SK-N-SH (cell line): ENCODE data around the gene FBXO44. TPM values are rescaled to one million over a fixed set of nuclear protein-coding genes. Genes with fewer than 3 reads are reported as not detected.
A peak's percentile ranks its signal among the peaks of the same experiment; 100 is the strongest.

Experiments used
- CTCF ChIA-PET: fragments of 300-600, 350-600 bp; formaldehyde crosslinking; extraction: SDS; loops from one replicate; lab custom pipeline; 2021; lab: Yijun Ruan, JAX
- POLR2A ChIA-PET: fragments of 350-600 bp; sonication (Branson Sonifier 250); formaldehyde crosslinking; extraction: SDS; loops from one replicate; lab custom pipeline; 2020; ENCODE audit warnings: antibody characterized with exemption, inconsistent platforms; lab: Yijun Ruan, JAX
- DNase-seq: peaks from one replicate; pipeline ENCODE4 v3.0.0; 2012
- H2AFZ ChIP-seq: fragments of 200-600 bp; sonication (generic); 2 replicates; pipeline ENCODE4 v1.8.1; 2016; ENCODE audit warnings: antibody characterized with exemption, mild to moderate bottlenecking, low read depth
- H3F3A ChIP-seq: fragments of 200-600 bp; sonication (generic); replicated peaks from 2 replicates; pipeline ENCODE3; 2016; ENCODE audit warnings: antibody characterized with exemption, mild to moderate bottlenecking; ENCODE audit not compliant: insufficient read depth
- H3K27ac ChIP-seq, 2 experiments: fragments of 200-500 bp in 1 of 2; fragments of 200-600 bp in 1 of 2; sonication (Bioruptor generic) in 1 of 2; sonication (generic), shearing (Covaris generic) in 1 of 2; 2 replicates each; pipeline versions ENCODE4 v1.5.1 to v1.6.1; 2014 to 2016; ENCODE audit warnings: low read depth in 2 of 2, inconsistent platforms in 1 of 2, low read length in 1 of 2, mild to moderate bottlenecking in 1 of 2, mixed read lengths in 1 of 2
- H3K27me3 ChIP-seq: fragments of 200-600 bp; sonication (generic), shearing (Covaris generic); 2 replicates; pipeline ENCODE4 v1.6.1; 2016; ENCODE audit warnings: mixed run types; ENCODE audit not compliant: insufficient read depth
- H3K36me3 ChIP-seq, 2 experiments: fragments of 200-500 bp in 1 of 2; fragments of 200-600 bp in 1 of 2; sonication (Bioruptor generic) in 1 of 2; sonication (generic) in 1 of 2; replicated peaks in 1 of 2; 2 replicates each; pipeline versions ENCODE3 to v1.5.1; 2014 to 2016; ENCODE audit warnings: low read length in 1 of 2, mild to moderate bottlenecking in 1 of 2; ENCODE audit not compliant: insufficient read depth in 2 of 2, control insufficient read depth in 1 of 2
- H3K4me1 ChIP-seq, 2 experiments: fragments of 200-500 bp in 1 of 2; fragments of 200-600 bp in 1 of 2; sonication (Bioruptor generic) in 1 of 2; sonication (generic), shearing (Covaris generic) in 1 of 2; 2 replicates each; pipeline versions ENCODE4 v1.5.1 to v1.6.1; 2014 to 2016; ENCODE audit warnings: low read depth in 1 of 2, low read length in 1 of 2, mixed run types in 1 of 2; ENCODE audit not compliant: insufficient read depth in 2 of 2, control insufficient read depth in 1 of 2
- H3K4me2 ChIP-seq: fragments of 200-600 bp; sonication (generic), shearing (Covaris generic); 2 replicates; pipeline ENCODE4 v1.6.1; 2017; ENCODE audit warnings: mixed run types
- H3K4me3 ChIP-seq, 2 experiments: fragments of 200-500 bp in 1 of 2; fragments of 200-600 bp in 1 of 2; sonication (Bioruptor generic) in 1 of 2; sonication (generic), shearing (Covaris generic) in 1 of 2; 2 replicates each; pipeline versions ENCODE4 v1.5.1 to v1.8.1; 2014 to 2016; ENCODE audit warnings: low read depth in 2 of 2, inconsistent platforms in 1 of 2, low read length in 1 of 2, mild to moderate bottlenecking in 1 of 2, mixed read lengths in 1 of 2, moderate library complexity in 1 of 2
- H3K79me2 ChIP-seq: fragments of 200-600 bp; sonication (generic); 2 replicates; pipeline ENCODE4 v1.8.1; 2017; ENCODE audit warnings: mild to moderate bottlenecking; ENCODE audit not compliant: insufficient read depth
- H3K9ac ChIP-seq: fragments of 200-600 bp; sonication (generic); 2 replicates; pipeline ENCODE4 v1.6.1; 2017; ENCODE audit warnings: mixed run types
- H3K9me2 ChIP-seq: fragments of 200-600 bp; sonication (generic); 2 replicates; pipeline ENCODE4 v1.6.1; 2017; ENCODE audit warnings: mixed run types
- H3K9me3 ChIP-seq: fragments of 200-600 bp; sonication (generic); 2 replicates; pipeline ENCODE4 v1.6.1; 2017; ENCODE audit warnings: mixed run types, mild to moderate bottlenecking, moderate library complexity
- H4K20me1 ChIP-seq: fragments of 200-600 bp; sonication (generic); 2 replicates; pipeline ENCODE4 v1.6.1; 2017; ENCODE audit warnings: mild to moderate bottlenecking, mixed run types; ENCODE audit not compliant: insufficient read depth
- FOSL2 ChIP-seq: IDR thresholded peaks from 2 replicates; pipeline ENCODE4 v1.4.0; 2012; ENCODE audit warnings: low read depth, mild to moderate bottlenecking, moderate library complexity, borderline replicate concordance
- JUND ChIP-seq: IDR thresholded peaks from 2 replicates; pipeline ENCODE4 v1.4.0; 2012
- NFIC ChIP-seq: IDR thresholded peaks from 2 replicates; pipeline ENCODE4 v1.4.0; 2012; ENCODE audit warnings: borderline replicate concordance
- RCOR1 ChIP-seq: fragments of 150-350 bp; IDR thresholded peaks from 2 replicates; pipeline ENCODE4 v1.6.1; 2017; ENCODE audit warnings: antibody characterized with exemption, low read length
- TCF12 ChIP-seq: IDR thresholded peaks from 2 replicates; pipeline ENCODE4 v1.4.0; 2012
- TEAD4 ChIP-seq: IDR thresholded peaks from 2 replicates; pipeline ENCODE4 v1.4.0; 2012; ENCODE audit warnings: mild to moderate bottlenecking, borderline replicate concordance; ENCODE audit not compliant: insufficient read depth
- YY1 ChIP-seq: IDR thresholded peaks from 2 replicates; pipeline ENCODE4 v1.4.0; 2012; ENCODE audit warnings: low read depth, mild to moderate bottlenecking
- WGBS: methylation state at CpG from one replicate; pipeline ENCODE4 v1.1.6; 2017; ENCODE audit warnings: low lambda C conversion rate; 5-methylcytosine and 5-hydroxymethylcytosine counted together
- polyA plus RNA-seq, 3 experiments: library from polyadenylated mRNA; depleted of rRNA; stranded (reverse); fragments of >200 nt; gene quantifications; 2 replicates each; pipeline ENCODE4 v1.2.3, GENCODE V29; 2012
- TF ChIP-seq, protein P1 (sequence below): fragments of 200-600 bp; sonication (generic); IDR thresholded peaks from 2 replicates; pipeline ENCODE4 v1.6.1; 2017; ENCODE audit warnings: antibody characterized with exemption, mild to moderate bottlenecking, moderate library complexity
- TF ChIP-seq, protein P2 (sequence below): IDR thresholded peaks from 2 replicates; pipeline ENCODE4; 2012

FBXO44 gene
- polyA plus RNA-seq, 1 of the 3 experiments (the other 2 are of a cell fraction): 42.8 TPM

- TF ChIP-seq, protein P1, sequence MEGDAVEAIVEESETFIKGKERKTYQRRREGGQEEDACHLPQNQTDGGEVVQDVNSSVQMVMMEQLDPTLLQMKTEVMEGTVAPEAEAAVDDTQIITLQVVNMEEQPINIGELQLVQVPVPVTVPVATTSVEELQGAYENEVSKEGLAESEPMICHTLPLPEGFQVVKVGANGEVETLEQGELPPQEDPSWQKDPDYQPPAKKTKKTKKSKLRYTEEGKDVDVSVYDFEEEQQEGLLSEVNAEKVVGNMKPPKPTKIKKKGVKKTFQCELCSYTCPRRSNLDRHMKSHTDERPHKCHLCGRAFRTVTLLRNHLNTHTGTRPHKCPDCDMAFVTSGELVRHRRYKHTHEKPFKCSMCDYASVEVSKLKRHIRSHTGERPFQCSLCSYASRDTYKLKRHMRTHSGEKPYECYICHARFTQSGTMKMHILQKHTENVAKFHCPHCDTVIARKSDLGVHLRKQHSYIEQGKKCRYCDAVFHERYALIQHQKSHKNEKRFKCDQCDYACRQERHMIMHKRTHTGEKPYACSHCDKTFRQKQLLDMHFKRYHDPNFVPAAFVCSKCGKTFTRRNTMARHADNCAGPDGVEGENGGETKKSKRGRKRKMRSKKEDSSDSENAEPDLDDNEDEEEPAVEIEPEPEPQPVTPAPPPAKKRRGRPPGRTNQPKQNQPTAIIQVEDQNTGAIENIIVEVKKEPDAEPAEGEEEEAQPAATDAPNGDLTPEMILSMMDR: no peak
- TF ChIP-seq TEAD4: no peak
Measured at GRCh38 chr1:11691928-11692711, 37.4 kb downstream of the FBXO44 start (continued).

- H3K36me3 ChIP-seq: no peaks in the 10 kb centered on the region
- H3F3A ChIP-seq: peaks cover 16% of the 10 kb centered on the region
- H3K9me2 ChIP-seq: no peaks in the 10 kb centered on the region
- ChIA-PET CTCF (interaction anchor here (0.8 to 2.7 kb wide), 5 partner anchors 9 to 43 kb away, joined by 3 to 10 read pairs (median 4); no protein-coding TSS in a partner anchor), POLR2A (no interaction called here)
- no peak for DNase-seq
- peaks cover 6 to 15% of the 10 kb centered on the region in 2 experiments; a peak in 3 of 4 replicates for H3K4me1 ChIP-seq
- no peaks in the 10 kb centered on the region for H3K79me2 ChIP-seq
- no peaks in the 10 kb centered on the region for H3K9me3 ChIP-seq
- peaks cover 14% of the 10 kb centered on the region for H3K27me3 ChIP-seq
- H3K9ac ChIP-seq: no peak overlapping the region
- peak overlapping the region in 1 of 2 experiments; percentile 13; a peak in 1 of 4 replicates for H3K27ac ChIP-seq
- WGBS: 14% methylated on average over 5 of the region's 6 CpGs
- TF ChIP-seq RCOR1: no peak
- TF ChIP-seq YY1: no peak
- peak; percentile 67 for TF ChIP-seq JUND
- peak; percentile 91 for TF ChIP-seq NFIC
- TF ChIP-seq, protein P2, sequence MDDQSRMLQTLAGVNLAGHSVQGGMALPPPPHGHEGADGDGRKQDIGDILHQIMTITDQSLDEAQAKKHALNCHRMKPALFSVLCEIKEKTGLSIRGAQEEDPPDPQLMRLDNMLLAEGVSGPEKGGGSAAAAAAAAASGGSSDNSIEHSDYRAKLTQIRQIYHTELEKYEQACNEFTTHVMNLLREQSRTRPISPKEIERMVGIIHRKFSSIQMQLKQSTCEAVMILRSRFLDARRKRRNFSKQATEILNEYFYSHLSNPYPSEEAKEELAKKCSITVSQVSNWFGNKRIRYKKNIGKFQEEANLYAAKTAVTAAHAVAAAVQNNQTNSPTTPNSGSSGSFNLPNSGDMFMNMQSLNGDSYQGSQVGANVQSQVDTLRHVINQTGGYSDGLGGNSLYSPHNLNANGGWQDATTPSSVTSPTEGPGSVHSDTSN: peak; percentile 60
- peak; percentile 71 for TF ChIP-seq TCF12
- TF ChIP-seq, protein P1: no peak
- TF ChIP-seq FOSL2: peak; percentile 82
- H2AFZ ChIP-seq: no peak overlapping the region
- no peak overlapping the region for H3K4me3 ChIP-seq
- H3K4me2 ChIP-seq: peak overlapping the region; percentile 76; the same call in 1 of the 2 replicates
- 0 out of 2 replicates have a peak, but pooled peaks cover 5% of the 10 kb centered on the region for H4K20me1 ChIP-seq
Measured at GRCh38 chr1:11693024-11693590, 38.4 kb downstream of the FBXO44 start.
